Measurements from ENCODE around the gene NSUN4. TPM values are rescaled to one million over a fixed set of nuclear protein-coding genes. Genes with fewer than 3 reads are reported as not detected.

NSUN4 gene
- polyA plus RNA-seq, 3 donors, result 8.5 to 12.8 (median 10.4) TPM

GRCh38 chr1:46362158-46362557 lies 21.6 kb downstream of the NSUN4 start:
- Histone ChIP-seq H2AFZ (ENCODE audit: insufficient read depth, low read depth, low read length, poor library complexity, severe bottlenecking) (no peak overlapping the region), H3K4me1 (ENCODE audit: control insufficient read depth in 1 of 2, insufficient read depth in 2 of 2, low read length in 2 of 2) (peaks cover 3 to 6% of the 10 kb centered on the region in 2 donors), H3K4me2 (replicated peaks; ENCODE audit: extremely low read depth, low read length, poor library complexity, severe bottlenecking) (no peak overlapping the region), H3K79me2 (ENCODE audit: insufficient read depth, low read length) (no peaks in the 10 kb centered on the region), H3K27me3 (ENCODE audit: control insufficient read depth in 2 of 2, insufficient read depth in 2 of 2, low read length in 2 of 2) (no peaks in the 10 kb centered on the region), H3K27ac (ENCODE audit: low read depth in 1 of 2, low read length in 2 of 2) (no peak overlapping the region), H3K36me3 (replicated peaks in 1 of 2; ENCODE audit: control insufficient read depth in 1 of 2, insufficient read depth in 2 of 2, low read length in 2 of 2) (peaks cover 60 to 80% of the 10 kb centered on the region in 2 donors), H3K4me3 (replicated peaks in 1 of 3; ENCODE audit: low read depth in 2 of 3, low read length in 3 of 3) (no peak overlapping the region), H3K9ac (ENCODE audit: insufficient read depth, low read length, poor library complexity, severe bottlenecking) (no peak overlapping the region), H3K9me3 (replicated peaks in 1 of 2; ENCODE audit: control insufficient read depth in 1 of 2, insufficient read depth in 1 of 2, low read length in 2 of 2) (no peaks in the 10 kb centered on the region), H4K20me1 (ENCODE audit: insufficient read depth, low read length) (no peaks in the 10 kb centered on the region)
- DNase-seq, result no peak
- TF ChIP-seq CTCF (IDR thresholded peaks at IDR 0.05), result no peak
- Mint-ChIP-seq H3K27me3 (ENCODE audit: low read depth in 3 of 3) (no peaks in the 10 kb centered on the region), H3K4me1 (peaks cover 6% of the 10 kb centered on the region), H3K27ac (peak overlapping the region in 1 of 7 donors; percentile 48), H3K4me3 (no peak overlapping the region), H3K36me3 (peaks cover 56 to 71% of the 10 kb centered on the region in 2 donors), H3K9me3 (no peaks in the 10 kb centered on the region)
- intact Hi-C loops (cut with micrococcal nuclease), result no loop called here
- 100% methylated on average over 2 of the region's 3 CpGs for WGBS (ENCODE audit: insufficient coverage)

GRCh38 chr1:46363121-46363520 lies 22.5 kb downstream of the NSUN4 start:
- intact Hi-C loops (cut with micrococcal nuclease), result no loop called here
- peaks cover 3 to 5% of the 10 kb centered on the region in 2 donors for H3K4me1 ChIP-seq (ENCODE audit: control insufficient read depth in 1 of 2, insufficient read depth in 2 of 2, low read length in 2 of 2)
- no peak overlapping the region for H3K4me2 ChIP-seq (replicated peaks; ENCODE audit: extremely low read depth, low read length, poor library complexity, severe bottlenecking)
- H2AFZ ChIP-seq (ENCODE audit: insufficient read depth, low read depth, low read length, poor library complexity, severe bottlenecking), result no peak overlapping the region
- H3K36me3 ChIP-seq (replicated peaks in 1 of 2; ENCODE audit: control insufficient read depth in 1 of 2, insufficient read depth in 2 of 2, low read length in 2 of 2), result peaks cover 61 to 78% of the 10 kb centered on the region in 2 donors
- no peaks in the 10 kb centered on the region for H3K27me3 Mint-ChIP-seq (ENCODE audit: low read depth in 3 of 3)
- H3K4me1 Mint-ChIP-seq, result peaks cover 5% of the 10 kb centered on the region
- no peaks in the 10 kb centered on the region for H4K20me1 ChIP-seq (ENCODE audit: insufficient read depth, low read length)
- no peak for TF ChIP-seq CTCF (IDR thresholded peaks at IDR 0.05)
- no peak for DNase-seq
- H3K36me3 Mint-ChIP-seq, result peaks cover 57 to 76% of the 10 kb centered on the region in 2 donors
- no peak overlapping the region for H3K27ac ChIP-seq (ENCODE audit: low read depth in 1 of 2, low read length in 2 of 2)
- no peaks in the 10 kb centered on the region for H3K9me3 Mint-ChIP-seq
- no peaks in the 10 kb centered on the region for H3K79me2 ChIP-seq (ENCODE audit: insufficient read depth, low read length)
- H3K4me3 ChIP-seq (replicated peaks in 1 of 3; ENCODE audit: low read depth in 2 of 3, low read length in 3 of 3), result no peak overlapping the region
- 100% methylated on average over 5 of the region's 5 CpGs for WGBS (ENCODE audit: insufficient coverage)
- no peaks in the 10 kb centered on the region for H3K9me3 ChIP-seq (replicated peaks in 1 of 2; ENCODE audit: control insufficient read depth in 1 of 2, insufficient read depth in 1 of 2, low read length in 2 of 2)
- H3K9ac ChIP-seq (ENCODE audit: insufficient read depth, low read length, poor library complexity, severe bottlenecking), result no peak overlapping the region
- no peak overlapping the region for H3K27ac Mint-ChIP-seq
- H3K4me3 Mint-ChIP-seq, result no peak overlapping the region
- no peaks in the 10 kb centered on the region for H3K27me3 ChIP-seq (ENCODE audit: control insufficient read depth in 2 of 2, insufficient read depth in 2 of 2, low read length in 2 of 2)
